CD1c-positive myeloid dendritic cell (primary cell): ENCODE results near the gene HK2.
"Not testable (repeated sequence)": the region's sequence is repeated elsewhere in the genome, so short reads cannot be mapped to it uniquely, and the experiment has no call there.

Experiments
- DNase-seq: peaks from one replicate; pipeline ENCODE4 v3.0.0-alpha.2; 2016; ENCODE audit errors: extremely low spot score

HK2 gene

DNA sequence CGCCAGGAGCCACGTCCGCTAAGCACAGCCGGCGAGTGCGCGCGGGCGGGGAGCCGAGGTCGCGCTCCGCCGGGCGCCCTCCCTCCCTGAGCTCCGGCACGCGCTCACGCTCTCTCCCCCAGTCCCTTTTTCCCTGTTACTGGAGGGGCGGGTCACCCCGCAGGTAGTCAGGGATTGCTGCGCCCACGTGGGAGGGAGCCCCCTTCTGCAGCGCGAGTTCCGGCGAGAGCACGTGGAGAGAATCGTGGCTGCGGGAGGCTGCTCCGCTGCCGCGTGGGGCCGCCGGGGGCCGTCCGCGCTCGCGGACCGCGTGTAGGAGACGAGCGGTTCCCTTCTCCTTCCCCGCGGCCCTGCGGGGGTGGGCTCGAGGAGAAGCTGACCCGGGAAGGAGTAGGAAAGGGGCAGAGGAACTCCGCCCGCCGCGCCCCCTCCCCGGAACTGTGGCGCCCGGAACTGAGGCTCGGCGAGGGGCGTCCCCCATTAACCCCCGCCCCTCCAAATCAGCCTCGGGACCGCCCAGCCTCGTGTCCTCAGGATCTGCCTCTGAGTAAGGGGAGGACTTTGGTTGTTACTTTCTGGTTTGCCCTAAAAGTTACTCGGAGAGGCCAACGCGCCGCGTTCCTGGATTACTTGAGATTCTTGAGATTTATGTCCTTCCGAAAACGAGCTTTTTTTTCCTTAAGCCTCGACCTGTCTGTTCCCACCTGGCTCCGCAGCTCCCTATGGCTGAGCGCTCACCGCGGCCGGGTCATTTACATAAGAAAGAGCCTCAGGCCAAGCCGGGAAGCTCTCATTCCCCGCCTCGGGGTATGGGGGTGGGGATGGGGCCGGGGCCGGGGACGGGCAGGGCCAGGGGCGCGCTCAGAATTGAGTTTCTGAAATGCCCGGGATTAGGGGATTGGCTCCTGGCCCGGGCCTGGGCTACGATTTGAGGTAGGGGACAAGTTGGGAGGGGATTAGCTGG, 1.1 kb downstream of the HK2 start:
- peak; percentile 87 for DNase-seq

DNA sequence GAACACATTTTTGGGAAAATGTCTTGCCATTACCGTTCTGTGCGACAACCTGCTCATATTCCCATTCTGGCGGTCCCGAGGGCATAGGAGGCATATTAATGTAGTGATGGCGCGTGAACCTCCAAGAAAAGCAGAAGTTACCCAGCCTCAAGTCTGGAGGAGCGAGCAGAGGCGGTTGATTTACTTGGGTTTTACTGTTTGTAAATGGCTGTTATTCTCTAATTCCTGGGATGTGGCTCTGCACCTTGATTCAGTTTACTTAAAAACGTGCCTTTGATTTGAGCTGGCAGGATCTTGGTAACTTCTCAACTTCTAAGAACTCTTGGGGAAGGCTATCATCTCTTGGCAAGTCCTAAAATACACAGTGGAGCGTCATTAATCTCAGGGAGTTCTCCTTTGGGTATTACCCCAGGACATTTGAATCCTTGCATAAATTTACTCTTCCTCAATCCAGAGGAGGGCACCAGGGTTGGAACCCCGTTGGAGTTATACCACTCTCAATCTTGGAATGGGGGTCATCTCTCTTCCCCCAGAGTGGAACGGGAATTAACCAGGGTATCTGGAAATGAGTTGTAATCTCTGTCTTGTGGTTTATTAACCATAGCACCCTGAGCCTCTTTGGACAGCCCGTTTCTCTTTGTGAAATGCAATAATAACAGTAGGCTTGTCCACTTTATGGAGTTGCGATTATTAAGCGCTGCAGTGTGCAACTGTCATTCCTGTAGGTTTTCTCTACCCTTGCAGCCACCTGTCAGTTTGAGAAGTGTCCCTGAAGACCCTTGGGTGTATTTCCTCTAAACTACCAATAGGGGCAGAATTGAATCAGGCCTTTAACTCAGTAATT, 2.1 kb downstream of the HK2 start:
- DNase-seq, result peak; percentile 74

DNA sequence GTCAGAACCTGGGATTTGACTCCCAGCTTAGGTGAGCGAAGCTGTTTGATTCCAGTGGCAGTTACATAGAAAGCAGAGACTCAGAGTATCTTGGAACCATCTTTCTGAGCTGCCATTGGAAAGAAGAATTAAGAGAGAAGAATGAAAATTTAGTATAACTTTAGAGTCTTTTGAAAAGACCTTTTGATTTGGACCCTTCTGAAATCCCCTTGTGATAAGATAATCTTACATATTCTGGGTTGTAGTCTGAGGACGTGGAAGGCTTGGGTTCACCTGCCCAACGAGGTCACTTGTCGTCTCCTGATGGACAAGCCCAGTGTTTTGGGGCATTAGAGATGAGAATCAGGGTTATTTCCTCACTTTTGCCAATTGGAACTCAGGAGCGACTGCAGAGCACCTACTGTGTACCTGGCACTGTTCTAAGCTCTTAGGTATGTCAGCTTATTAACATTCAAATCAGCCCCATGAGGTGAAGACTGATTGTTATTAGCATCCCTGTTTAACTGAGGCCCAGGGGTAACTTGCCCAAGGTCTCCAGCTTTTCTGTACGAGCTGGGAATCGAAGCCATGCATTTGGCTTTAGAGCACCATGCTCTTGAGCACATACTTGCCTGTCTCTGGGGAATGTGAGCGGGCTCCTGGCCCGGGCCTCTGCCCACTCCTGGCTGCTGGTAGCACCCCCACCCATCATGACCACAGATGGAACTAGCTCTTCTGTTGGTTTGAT, 2.9 kb downstream of the HK2 start:
- DNase-seq, result no peak

DNA sequence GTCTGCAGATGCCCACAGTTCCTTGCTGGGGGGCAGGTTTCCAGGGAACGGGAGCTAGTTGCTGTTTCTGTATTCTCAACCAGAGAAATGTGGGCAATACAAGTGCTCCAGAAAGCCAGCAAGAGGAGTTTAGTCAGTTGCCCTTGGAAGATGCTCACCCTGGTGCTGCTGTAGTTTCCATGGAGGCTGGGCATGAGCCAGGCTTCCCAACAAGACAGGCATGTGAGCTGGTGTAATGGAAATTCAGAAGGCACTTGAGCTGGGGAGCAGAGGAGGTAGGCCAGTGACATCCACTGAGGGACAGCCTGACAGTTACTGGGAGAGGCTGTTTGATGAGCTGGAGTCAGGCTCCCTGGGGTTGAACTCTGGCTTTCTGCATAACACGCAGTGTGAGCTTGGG, 7.7 kb downstream of the HK2 start:
- no peak for DNase-seq

DNA sequence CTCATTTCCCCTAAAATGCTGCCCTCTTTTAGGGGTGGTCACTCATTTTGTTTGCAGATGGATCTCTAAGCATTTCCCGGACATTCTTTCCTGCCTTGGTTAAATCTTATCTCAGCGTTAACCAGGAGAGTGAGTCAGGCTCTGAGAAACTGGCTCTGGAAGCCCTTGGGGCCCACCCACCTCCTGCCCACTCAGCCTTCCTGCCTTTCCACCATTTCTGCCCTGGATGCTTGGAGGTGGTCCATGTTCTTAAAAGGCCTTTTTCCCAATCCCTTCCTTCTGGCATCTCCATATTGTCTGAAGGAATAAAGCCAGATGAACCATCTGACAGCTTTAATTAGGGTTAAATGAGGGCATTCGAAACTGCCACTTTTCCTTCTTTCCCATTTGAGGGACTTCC, 9.5 kb downstream of the HK2 start:
- no peak for DNase-seq

DNA sequence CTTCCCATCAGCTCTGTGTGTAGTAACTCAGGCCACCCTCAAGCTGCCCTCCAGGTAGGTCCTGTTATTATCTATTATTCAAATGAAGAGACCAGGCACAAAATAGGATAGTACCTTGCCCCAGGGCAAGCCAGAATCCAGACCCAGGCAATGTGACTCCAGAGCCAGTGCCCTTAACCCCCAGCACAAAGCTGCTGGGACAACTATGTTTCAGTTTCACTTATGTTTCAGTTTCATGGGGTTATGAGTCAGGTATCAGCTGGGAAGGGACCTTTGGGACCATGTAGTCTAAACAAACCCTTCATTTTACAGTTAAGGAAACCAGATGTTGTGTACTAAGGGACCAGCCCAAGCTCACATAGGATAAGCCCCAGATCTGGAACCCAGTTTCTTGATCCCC, 10.0 kb downstream of the HK2 start:
- peak; percentile 62 for DNase-seq

DNA sequence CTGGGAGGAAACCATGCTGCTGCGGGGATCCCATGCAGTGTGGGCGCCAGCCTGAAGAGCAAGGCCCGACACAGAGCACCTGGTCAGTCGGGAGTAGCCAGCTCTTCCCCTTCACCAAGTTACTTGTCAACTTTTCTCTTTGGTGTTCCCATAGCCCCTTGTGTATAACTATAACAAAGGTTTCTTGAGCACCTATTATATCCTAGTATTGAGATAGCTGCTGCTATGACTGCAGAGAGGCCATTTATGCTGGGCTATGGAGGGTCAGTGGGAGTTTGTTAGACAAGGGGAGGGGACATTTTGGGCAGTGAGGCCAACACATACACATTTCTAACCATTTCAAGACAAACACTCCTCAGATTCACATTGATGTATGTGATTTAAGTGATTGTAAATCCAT, 10.8 kb downstream of the HK2 start:
- DNase-seq, result no peak

DNA sequence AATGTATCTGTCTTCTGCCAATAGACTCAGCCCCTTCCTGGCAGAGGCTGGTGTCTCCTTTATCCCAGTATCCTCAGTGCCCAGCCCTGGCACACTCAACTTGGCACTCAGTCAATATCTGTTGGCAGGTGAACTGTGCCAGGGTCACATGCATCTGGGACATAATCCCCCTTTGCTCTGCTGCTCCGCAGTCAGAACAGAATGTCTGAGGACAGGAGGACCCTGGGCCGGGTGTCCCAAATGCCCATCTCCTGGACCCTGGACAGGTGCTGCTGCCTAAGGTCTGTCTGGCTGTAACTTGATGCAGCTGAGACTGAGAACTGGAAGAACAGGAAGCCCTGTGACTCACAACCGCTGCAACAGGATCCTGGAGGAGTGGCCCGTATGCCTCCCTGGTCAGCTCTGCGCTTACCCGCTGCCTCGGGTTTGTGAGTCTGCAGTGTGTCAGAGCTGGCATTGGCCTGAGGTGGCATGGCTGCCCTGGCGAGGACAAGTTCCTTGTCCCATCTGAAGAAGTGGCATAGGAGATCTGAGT, 11.4 kb downstream of the HK2 start:
- peak; percentile 93 for DNase-seq

DNA sequence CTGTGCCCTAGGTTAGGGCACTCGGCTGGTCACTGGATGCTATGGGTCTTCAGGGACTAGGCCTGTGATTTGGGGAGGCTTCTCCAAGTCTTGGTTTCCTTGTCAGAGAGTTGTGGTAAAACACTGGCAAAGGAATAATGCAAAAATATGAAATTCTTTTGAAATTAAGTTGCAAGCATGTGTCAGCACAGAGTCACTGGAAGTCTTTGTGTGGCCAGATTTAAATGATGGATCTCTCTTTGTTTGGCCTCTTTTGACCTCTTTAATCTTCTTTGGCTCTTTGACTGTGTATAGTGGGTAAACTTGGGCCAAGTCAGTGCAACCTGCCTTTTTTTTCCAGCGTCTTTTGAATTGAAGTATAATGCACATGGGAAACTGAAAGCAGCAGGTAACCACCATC, 12.1 kb downstream of the HK2 start:
- DNase-seq, result no peak

DNA sequence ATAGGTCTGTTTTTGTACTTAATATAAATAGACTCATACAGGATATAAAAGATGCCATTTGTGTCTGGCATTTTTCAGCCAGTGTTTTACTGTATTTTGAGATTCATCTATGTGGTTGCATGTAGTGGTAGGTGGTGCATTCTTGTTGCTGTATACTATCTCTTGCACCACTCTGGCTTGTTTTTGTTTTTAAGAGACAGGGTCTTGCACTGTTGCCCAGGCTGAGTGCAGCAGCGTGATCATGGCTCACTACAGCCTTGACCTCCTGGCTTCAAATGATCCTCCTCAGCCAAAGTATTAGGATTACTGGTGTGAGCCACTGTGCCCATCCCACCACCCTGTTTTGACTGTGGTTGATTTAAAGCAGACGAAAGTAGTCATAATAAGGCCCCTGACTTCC, 12.6 kb downstream of the HK2 start:
- no peak for DNase-seq

DNA sequence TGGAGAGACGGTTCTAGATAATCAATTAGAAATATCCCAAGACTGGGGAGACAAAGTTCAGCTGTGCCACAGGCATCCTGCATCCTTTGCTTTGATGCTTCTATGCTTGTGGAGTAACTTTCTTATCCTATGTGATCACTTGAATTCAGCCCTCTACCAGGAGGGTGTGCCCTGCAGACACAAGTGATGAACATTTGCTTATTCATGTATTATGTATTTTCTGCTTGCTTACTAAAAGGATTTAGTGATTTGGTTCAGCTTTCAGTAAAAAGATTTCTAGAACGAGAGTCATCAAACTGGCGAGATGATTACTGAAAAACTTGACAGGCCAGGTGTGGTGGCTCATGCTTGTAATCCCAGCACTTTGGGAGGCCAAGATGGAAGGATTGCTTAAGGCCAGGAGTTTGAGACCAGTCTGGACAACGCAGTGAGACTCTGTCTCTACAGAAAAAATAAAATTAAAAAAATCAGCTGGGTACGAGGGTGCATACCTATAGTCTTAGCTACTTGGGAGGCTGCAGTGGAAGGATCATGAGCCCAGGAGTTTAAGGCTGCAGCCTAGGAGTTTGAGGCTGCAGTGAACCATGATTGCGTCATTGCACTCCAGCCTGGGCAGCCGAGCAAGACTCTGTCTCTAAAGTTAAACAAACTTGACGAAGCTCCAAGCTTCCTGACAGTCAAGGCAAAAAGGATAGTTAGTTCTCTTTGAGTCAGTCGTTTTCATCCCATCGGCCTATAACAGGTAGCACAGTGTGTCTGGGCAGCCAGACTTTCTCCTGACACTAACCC, 13.3 kb downstream of the HK2 start:
- no peak for DNase-seq

DNA sequence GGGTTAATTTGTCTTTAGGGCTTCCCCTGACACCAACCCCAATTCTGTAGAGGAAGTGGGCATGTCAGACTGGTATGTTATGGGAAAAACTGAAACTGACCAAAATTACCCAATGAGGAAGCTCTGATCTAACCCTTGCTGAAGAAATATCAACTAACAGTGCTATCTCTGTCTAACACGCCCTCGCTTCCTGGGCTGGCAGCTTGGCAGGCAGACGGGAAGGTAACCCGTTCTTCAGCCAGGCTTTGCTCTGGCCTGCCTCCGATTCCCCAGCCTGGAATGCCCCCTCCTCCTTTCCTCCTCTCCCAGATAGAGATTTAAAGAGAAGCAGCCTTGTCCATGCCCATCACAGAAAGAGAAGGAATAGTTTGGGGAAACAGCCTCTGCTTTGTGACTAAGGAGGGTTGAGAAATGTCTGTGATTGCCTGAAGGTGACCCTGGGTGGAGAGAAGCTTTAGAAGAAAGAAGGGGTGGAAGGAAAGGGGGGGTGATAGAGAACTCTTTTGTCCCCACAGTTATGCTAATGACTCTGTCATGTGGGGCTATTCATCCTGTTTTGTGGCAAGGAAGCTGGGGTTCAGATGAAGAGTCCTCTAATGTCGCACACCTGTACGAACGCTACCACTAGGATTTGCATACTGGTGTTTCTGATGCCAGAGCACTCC, 15.4 kb downstream of the HK2 start:
- DNase-seq, result peak; percentile 89

DNA sequence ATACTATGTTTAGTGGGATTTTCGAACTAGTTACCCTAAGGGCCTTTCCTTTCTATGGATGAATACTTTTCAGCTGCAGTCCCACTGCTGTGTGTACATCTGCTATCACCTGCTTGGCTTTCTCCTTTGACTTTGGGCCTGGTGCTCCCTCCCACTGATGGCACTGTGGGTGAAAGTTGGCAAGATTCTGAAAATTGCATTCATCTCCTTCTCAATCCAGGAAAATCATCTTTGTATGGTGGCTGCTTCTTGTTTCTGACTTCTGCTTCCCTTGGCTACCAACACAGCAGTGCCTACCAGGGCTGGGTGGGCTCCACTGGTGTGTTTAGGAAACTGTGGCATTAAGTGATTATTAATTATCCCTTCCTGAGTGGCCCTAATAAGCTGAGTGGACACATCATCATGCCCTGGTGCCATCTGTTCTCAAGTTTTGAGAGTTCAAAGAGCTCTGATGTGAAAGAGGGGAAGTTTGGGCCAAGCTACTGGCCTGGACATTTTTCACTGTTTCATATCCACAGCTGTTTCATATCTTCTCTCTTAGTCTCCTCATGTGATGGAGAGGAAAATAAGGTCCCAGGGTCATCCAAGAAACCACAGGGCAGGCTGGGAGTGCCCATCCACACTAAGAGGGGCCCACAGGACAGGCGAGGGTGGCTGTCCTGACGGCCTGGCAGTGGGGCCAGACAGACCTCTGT, 16.7 kb downstream of the HK2 start:
- DNase-seq, result peak; percentile 54

DNA sequence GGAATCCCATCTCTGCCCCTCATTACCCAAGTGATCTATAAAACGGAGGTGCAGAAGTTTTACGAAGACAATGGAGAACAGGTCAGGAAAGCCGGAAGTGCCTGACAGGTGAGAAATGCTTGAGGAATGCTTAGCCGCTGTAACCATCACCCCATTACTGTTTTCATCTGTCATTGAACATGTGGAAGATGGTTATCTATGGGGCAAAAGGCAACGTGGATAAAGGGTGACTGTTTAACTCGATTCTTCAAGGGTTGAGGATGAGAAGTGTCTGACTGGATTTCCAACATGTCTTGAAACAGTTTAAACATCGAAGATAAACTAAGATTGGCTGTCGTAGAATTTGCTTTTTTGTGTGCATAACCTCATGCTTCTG, 17.3 kb downstream of the HK2 start:
- DNase-seq, result no peak

DNA sequence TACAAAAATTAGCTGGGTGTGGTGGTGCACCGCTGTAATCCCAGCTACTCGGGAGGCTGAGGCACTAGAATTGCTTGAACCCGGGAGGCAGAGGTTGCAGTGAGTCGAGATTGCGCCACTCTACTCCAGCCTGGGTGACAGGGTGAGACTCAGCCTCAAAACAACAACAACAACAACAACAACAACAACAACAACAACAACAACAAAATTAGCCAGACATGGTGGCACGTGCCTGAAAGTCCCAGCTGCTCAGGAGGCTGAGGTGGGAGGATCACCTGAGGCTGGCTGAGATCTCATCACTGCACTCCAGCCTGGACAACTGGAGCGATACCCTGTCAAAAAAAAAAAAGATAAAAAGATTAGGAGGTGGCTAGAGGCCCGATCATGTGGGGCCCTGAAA, 19.4 kb downstream of the HK2 start:
- DNase-seq, result not testable (repeated sequence)

DNA sequence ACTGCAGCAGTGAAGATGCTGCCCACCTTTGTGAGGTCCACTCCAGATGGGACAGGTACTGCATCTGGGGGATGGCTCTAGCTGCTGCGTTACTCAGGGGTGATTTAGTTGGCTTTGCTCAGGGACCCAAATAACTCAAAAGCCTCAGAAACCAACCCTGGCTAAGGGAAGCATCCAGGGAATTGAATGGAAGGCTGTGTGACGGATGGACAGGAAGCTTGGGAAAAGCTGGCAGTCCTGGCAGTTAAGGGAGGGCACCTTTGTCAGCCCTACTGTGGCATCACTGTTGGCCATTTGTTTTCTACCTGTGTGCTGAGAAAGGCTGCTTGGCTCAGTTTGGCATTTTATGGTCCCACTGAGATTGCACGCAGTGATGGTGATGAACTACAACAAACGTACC, 20.5 kb downstream of the HK2 start:
- DNase-seq, result no peak

DNA sequence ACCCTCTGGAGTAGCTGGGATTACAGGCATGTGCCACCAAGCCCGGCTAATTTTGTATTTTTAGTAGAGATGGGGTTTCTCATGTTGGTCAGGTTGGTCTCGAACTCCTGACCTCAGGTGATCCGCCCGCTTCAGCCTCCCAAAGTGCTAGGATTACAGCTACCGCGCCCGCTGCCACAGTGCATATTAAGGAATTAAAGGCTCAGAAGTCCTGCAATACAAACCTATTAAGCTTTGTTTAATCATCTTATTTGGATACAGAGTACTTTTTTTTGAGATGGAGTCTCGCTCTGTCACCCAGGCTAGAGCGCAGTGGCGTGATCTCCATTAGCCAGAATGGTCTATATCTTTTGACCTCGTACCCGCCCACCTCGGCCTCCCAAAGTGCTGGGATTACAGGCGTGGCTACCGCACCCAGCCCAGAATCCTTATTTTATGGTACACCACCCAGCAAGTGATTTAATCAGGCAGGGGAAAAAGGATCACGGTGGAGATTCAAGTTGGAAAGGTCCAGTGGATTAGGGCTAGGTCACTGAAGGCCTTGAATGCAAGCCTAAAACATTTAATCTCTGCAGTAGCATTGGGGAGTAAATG, 21.3 kb downstream of the HK2 start:
- not testable (repeated sequence) for DNase-seq

DNA sequence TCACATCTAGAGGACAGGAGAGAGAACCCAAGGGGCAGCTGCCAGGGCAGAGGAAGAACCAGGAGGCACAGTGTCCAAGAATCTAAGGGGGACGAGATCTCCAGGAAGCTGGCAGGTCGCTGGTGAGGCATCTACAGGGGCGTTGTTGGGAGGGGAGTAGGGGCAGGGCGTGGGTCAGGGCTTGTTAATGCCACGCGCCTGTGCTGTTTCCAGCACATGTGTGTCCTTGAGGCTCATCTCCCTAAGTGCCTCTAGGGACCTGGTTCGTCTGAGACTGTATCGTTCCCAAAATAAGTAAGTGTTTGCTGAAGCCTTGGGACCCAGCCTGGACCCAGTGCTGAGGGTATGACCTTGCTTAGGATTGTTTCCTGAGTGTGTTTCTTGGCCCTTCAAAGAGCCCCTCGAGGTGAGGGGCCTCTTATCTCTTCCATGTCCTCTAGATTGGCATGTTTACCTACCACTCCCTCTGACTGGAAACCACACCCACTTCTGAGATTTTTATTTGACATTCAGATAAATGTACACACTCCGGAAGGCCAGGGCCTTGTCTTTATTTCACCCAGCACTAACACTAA, 22.2 kb downstream of the HK2 start:
- DNase-seq, result no peak

DNA sequence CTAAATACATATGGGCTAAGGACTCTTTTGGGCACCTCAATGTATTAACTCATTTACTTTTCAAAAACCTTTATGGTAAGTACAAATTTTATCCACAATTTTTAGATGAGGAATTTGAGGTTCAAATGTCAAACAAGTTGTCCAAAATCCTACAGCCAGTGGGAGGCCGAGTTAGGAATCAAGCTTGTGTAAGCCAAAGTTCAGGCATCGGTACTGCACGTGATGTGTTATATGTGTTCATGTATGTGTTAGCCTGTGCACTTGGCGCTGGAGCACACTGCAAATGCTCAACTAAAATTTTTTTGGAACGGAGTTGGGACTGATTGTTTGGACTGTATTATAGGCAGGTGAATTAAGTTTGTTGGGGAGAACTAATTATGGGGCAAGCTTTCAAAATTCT, 22.7 kb downstream of the HK2 start:
- no peak for DNase-seq
